HG03045 (cell line): ENCODE measurements around the gene G6PC3.
"Not testable (repeated sequence)": the region's sequence is repeated elsewhere in the genome, so short reads cannot be mapped to it uniquely, and the experiment has no call there.

Source experiments
- ATAC-seq: cut with Tn5 transposase; IDR thresholded peaks from one replicate; pipeline ENCODE4 v1.9.1; 2021; ENCODE audit warnings: mild to moderate bottlenecking, moderate library complexity; ENCODE audit not compliant: unreplicated experiment

G6PC3 gene

GRCh38 chr17:44082256-44082927 lies 11.9 kb downstream of the G6PC3 start:
- no peak for ATAC-seq

GRCh38 chr17:44083250-44083849 lies 12.8 kb downstream of the G6PC3 start:
- ATAC-seq: no peak

GRCh38 chr17:44084131-44084538 lies 13.6 kb downstream of the G6PC3 start:
- no peak for ATAC-seq

- no peak for ATAC-seq
These were observed 14.4 kb downstream of the G6PC3 start for GRCh38 chr17:44084921-44085320.

GRCh38 chr17:44085908-44086307 lies 15.4 kb downstream of the G6PC3 start:
- no peak for ATAC-seq

- no peak for ATAC-seq
These were observed 16.1 kb downstream of the G6PC3 start for GRCh38 chr17:44086364-44087311.

GRCh38 chr17:44087319-44087718 lies 16.8 kb downstream of the G6PC3 start:
- no peak for ATAC-seq

GRCh38 chr17:44088254-44088653 lies 17.7 kb downstream of the G6PC3 start:
- ATAC-seq: no peak

- no peak for ATAC-seq
These were observed 20.9 kb downstream of the G6PC3 start for GRCh38 chr17:44091200-44091997.

- no peak for ATAC-seq
These were observed 21.5 kb downstream of the G6PC3 start for GRCh38 chr17:44092051-44092450.

- no peak for ATAC-seq
These were observed 22.8 kb downstream of the G6PC3 start for GRCh38 chr17:44093231-44093900.

- no peak for ATAC-seq
These were observed 24.3 kb downstream of the G6PC3 start for GRCh38 chr17:44094701-44095387.

- ATAC-seq: no peak
These were observed 24.8 kb downstream of the G6PC3 start for GRCh38 chr17:44095388-44095646.

GRCh38 chr17:44095647-44096496 lies 25.3 kb downstream of the G6PC3 start:
- no peak for ATAC-seq

- no peak for ATAC-seq
These were observed 26.8 kb downstream of the G6PC3 start for GRCh38 chr17:44097110-44097958.

GRCh38 chr17:44101858-44102257 lies 31.3 kb downstream of the G6PC3 start:
- not testable (repeated sequence) for ATAC-seq

- no peak for ATAC-seq
These were observed 32.5 kb downstream of the G6PC3 start for GRCh38 chr17:44102849-44103622.
